ENCODE data around the gene MYO3B.

- TF ChIP-seq POLR2A (IDR thresholded peaks at IDR 0.05) (no peak), CTCF (IDR thresholded peaks at IDR 0.05) (no peak)
These were observed 176.4 kb downstream of the MYO3B start for GRCh38 chr2:170354388-170354787.
